ENCODE data around the gene GP5. TPM values are rescaled to one million over a fixed set of nuclear protein-coding genes. Genes with fewer than 3 reads are reported as not detected.

The GP5 gene
- total RNA-seq, 1 experiment from 2014 or later = not detected

GRCh38 chr3:194354315-194354714, 44.8 kb downstream of the GP5 start:
- Histone ChIP-seq H3K9me2 (ENCODE audit: insufficient read depth) (no peaks in the 10 kb centered on the region), H3K79me2 (ENCODE audit: low read depth) (no peaks in the 10 kb centered on the region), H2AFZ (no peak overlapping the region), H3F3A (ENCODE audit: insufficient read depth, low read depth) (peaks cover 8% of the 10 kb centered on the region), H3K9me3 (ENCODE audit: insufficient read depth, low read depth) (no peaks in the 10 kb centered on the region), H3K4me3 (no peak overlapping the region), H3K27ac (no peak overlapping the region), H4K20me1 (ENCODE audit: insufficient read depth) (no peaks in the 10 kb centered on the region), H3K4me1 (replicated peaks; ENCODE audit: insufficient read depth) (no peaks in the 10 kb centered on the region), H3K4me2 (no peak overlapping the region), H3K27me3 (ENCODE audit: insufficient read depth, low read depth) (peaks cover 41% of the 10 kb centered on the region), H3K36me3 (ENCODE audit: low read depth) (no peaks in the 10 kb centered on the region)
- ChIA-PET POLR2A (ENCODE audit: unreplicated experiment) (no interaction called here), CTCF (interaction anchor here (0.7 kb wide), 1 partner anchor 615 kb away, joined by 4 read pairs; no protein-coding TSS in a partner anchor)
- TF ChIP-seq CTCF (conservative IDR thresholded peaks at IDR 0.05) (no peak), EZH2 (IDR thresholded peaks at IDR 0.05; ENCODE audit: low read depth) (no peak)
- no TSS peak for BruUV-seq (replicated peaks)
- intact Hi-C loops (cut with micrococcal nuclease; ENCODE audit: unreplicated experiment) = no loop called here
- no peak for DNase-seq

GRCh38 chr3:194352667-194353246, 46.3 kb downstream of the GP5 start:
- no TSS peak for BruUV-seq (replicated peaks)
- H3K9me3 ChIP-seq (ENCODE audit: insufficient read depth, low read depth) = no peaks in the 10 kb centered on the region
- CTCF ChIA-PET = no interaction called here
- no peak overlapping the region for H3K4me3 ChIP-seq
- no peaks in the 10 kb centered on the region for H3K9me2 ChIP-seq (ENCODE audit: insufficient read depth)
- no peak for DNase-seq
- H3K27me3 ChIP-seq (ENCODE audit: insufficient read depth, low read depth) = peaks cover 25% of the 10 kb centered on the region
- no peaks in the 10 kb centered on the region for H3K36me3 ChIP-seq (ENCODE audit: low read depth)
- no peak for TF ChIP-seq EZH2 (IDR thresholded peaks at IDR 0.05; ENCODE audit: low read depth)
- TF ChIP-seq CTCF (conservative IDR thresholded peaks at IDR 0.05) = no peak
- H3K4me2 ChIP-seq = no peak overlapping the region
- POLR2A ChIA-PET (ENCODE audit: unreplicated experiment) = no interaction called here
- H3K4me1 ChIP-seq (replicated peaks; ENCODE audit: insufficient read depth) = no peaks in the 10 kb centered on the region
- H4K20me1 ChIP-seq (ENCODE audit: insufficient read depth) = no peaks in the 10 kb centered on the region
- no peak overlapping the region for H2AFZ ChIP-seq
- H3F3A ChIP-seq (ENCODE audit: insufficient read depth, low read depth) = peaks cover 8% of the 10 kb centered on the region
- H3K27ac ChIP-seq = no peak overlapping the region
- H3K79me2 ChIP-seq (ENCODE audit: low read depth) = no peaks in the 10 kb centered on the region
- intact Hi-C loops (cut with micrococcal nuclease; ENCODE audit: unreplicated experiment) = no loop called here

- POLR2A ChIA-PET (ENCODE audit: unreplicated experiment) = no interaction called here
Measured at GRCh38 chr3:194351952-194352536, 47.0 kb downstream of the GP5 start.

More at GRCh38 chr3:194351952-194352536, 47.0 kb downstream of the GP5 start:
- no peaks in the 10 kb centered on the region for H3K9me3 ChIP-seq (ENCODE audit: insufficient read depth, low read depth)
- no peaks in the 10 kb centered on the region for H4K20me1 ChIP-seq (ENCODE audit: insufficient read depth)
- intact Hi-C loops (cut with micrococcal nuclease; ENCODE audit: unreplicated experiment) = no loop called here
- no peaks in the 10 kb centered on the region for H3K9me2 ChIP-seq (ENCODE audit: insufficient read depth)
- no peak overlapping the region for H3K4me2 ChIP-seq
- no peak overlapping the region for H3K4me3 ChIP-seq
- H3K27ac ChIP-seq = no peak overlapping the region
- no peak overlapping the region for H2AFZ ChIP-seq
- BruUV-seq (replicated peaks) = no TSS peak
- peaks cover 8% of the 10 kb centered on the region for H3F3A ChIP-seq (ENCODE audit: insufficient read depth, low read depth)
- no peaks in the 10 kb centered on the region for H3K36me3 ChIP-seq (ENCODE audit: low read depth)
- DNase-seq = no peak
- H3K79me2 ChIP-seq (ENCODE audit: low read depth) = no peaks in the 10 kb centered on the region
- peaks cover 18% of the 10 kb centered on the region for H3K27me3 ChIP-seq (ENCODE audit: insufficient read depth, low read depth)
- TF ChIP-seq CTCF (conservative IDR thresholded peaks at IDR 0.05) = no peak
- TF ChIP-seq EZH2 (IDR thresholded peaks at IDR 0.05; ENCODE audit: low read depth) = no peak
- no peaks in the 10 kb centered on the region for H3K4me1 ChIP-seq (replicated peaks; ENCODE audit: insufficient read depth)
- CTCF ChIA-PET = no interaction called here
